GM13976 (cell line): Measurements from ENCODE around the gene BICC1.
A peak's percentile ranks its signal among the peaks of the same experiment; 100 is the strongest.

Experiments used
- DNase-seq: peaks from one replicate; pipeline ENCODE4 v3.0.0; 2012; ENCODE audit warnings: low spot score
- CTCF ChIP-seq: IDR thresholded peaks from 2 replicates; pipeline ENCODE4 v1.5.1; 2012; ENCODE audit warnings: borderline replicate concordance, mild to moderate bottlenecking; ENCODE audit not compliant: insufficient read depth; ENCODE audit errors: extremely low read depth, missing control alignments, control extremely low read depth
- in situ Hi-C: fragments of 300-500 bp; cut with MboI; formaldehyde crosslinking; loops from one replicate; pipeline ENCODE4 v1.12.0; 2022; ENCODE audit warnings: low sequenced_read_pairs, mixed read lengths, inconsistent platforms; ENCODE audit not compliant: unreplicated experiment

The BICC1 gene

GRCh38 chr10:58502956-58503355 is 9.7 kb upstream of the BICC1 start:
- in situ Hi-C loops: no loop called here
- no peak for DNase-seq
- TF ChIP-seq CTCF: no peak

GRCh38 chr10:58508316-58508715 is 4.4 kb upstream of the BICC1 start:
- no peak for TF ChIP-seq CTCF
- in situ Hi-C loops: no loop called here
- no peak for DNase-seq

GRCh38 chr10:58511765-58512490 is 744 bp upstream of the BICC1 start:
- TF ChIP-seq CTCF: no peak
- peak; percentile 11 for DNase-seq
- in situ Hi-C loops: no loop called here

- in situ Hi-C loops: no loop called here
- TF ChIP-seq CTCF: no peak
- peak; percentile 32 for DNase-seq
Measured at GRCh38 chr10:58513188-58514110, 777 bp downstream of the BICC1 start.

- in situ Hi-C loops: no loop called here
- no peak for DNase-seq
- TF ChIP-seq CTCF: no peak
Measured at GRCh38 chr10:58514111-58514770, 1.6 kb downstream of the BICC1 start.

- DNase-seq: no peak
- in situ Hi-C loops: no loop called here
- no peak for TF ChIP-seq CTCF
Measured at GRCh38 chr10:58515291-58515941, 2.7 kb downstream of the BICC1 start.
